ENCODE results near the gene TSBP1.

The TSBP1 gene

GRCh38 chr6:32337186-32337805, 34.4 kb downstream of the TSBP1 start:
- no peak overlapping the region for H3K4me3 ChIP-seq (ENCODE audit: low read length)
- DNase-seq: no peak
- no peaks in the 10 kb centered on the region for H3K79me2 ChIP-seq (ENCODE audit: low read length)
- H3K27ac ChIP-seq (ENCODE audit: low read length): no peak overlapping the region
- no peaks in the 10 kb centered on the region for H3K9me3 ChIP-seq (replicated peaks; ENCODE audit: insufficient read depth, low read length)
- no peaks in the 10 kb centered on the region for H3K4me1 ChIP-seq (ENCODE audit: low read length)
- no peaks in the 10 kb centered on the region for H3F3A ChIP-seq (ENCODE audit: insufficient read depth, low read length)
- H3K36me3 ChIP-seq (replicated peaks; ENCODE audit: insufficient read depth, low read length): no peaks in the 10 kb centered on the region
- no peak overlapping the region for H2AFZ ChIP-seq (ENCODE audit: low read length)
- no peaks in the 10 kb centered on the region for H3K9me2 ChIP-seq (replicated peaks; ENCODE audit: insufficient read depth, low read length)
- no peaks in the 10 kb centered on the region for H3K27me3 ChIP-seq (replicated peaks; ENCODE audit: insufficient read depth, low read length)
- H4K20me1 ChIP-seq (ENCODE audit: insufficient read depth, low read length): no peaks in the 10 kb centered on the region
- no peak overlapping the region for H3K9ac ChIP-seq (ENCODE audit: low read length)
- H3K4me2 ChIP-seq (ENCODE audit: low read depth, low read length): no peak overlapping the region
- no peak for TF ChIP-seq EZH2 (optimal IDR thresholded peaks at IDR 0.05; ENCODE audit: low read depth, low read length)

- Histone ChIP-seq H3K9me2 (replicated peaks; ENCODE audit: insufficient read depth, low read length) (no peaks in the 10 kb centered on the region), H4K20me1 (ENCODE audit: insufficient read depth, low read length) (no peaks in the 10 kb centered on the region), H3K4me1 (ENCODE audit: low read length) (no peaks in the 10 kb centered on the region), H3K9me3 (replicated peaks; ENCODE audit: insufficient read depth, low read length) (no peaks in the 10 kb centered on the region), H3K36me3 (replicated peaks; ENCODE audit: insufficient read depth, low read length) (no peaks in the 10 kb centered on the region), H3F3A (ENCODE audit: insufficient read depth, low read length) (no peaks in the 10 kb centered on the region), H3K4me3 (ENCODE audit: low read length) (no peak overlapping the region), H3K79me2 (ENCODE audit: low read length) (no peaks in the 10 kb centered on the region), H2AFZ (ENCODE audit: low read length) (no peak overlapping the region), H3K9ac (ENCODE audit: low read length) (no peak overlapping the region), H3K4me2 (ENCODE audit: low read depth, low read length) (no peak overlapping the region), H3K27me3 (replicated peaks; ENCODE audit: insufficient read depth, low read length) (no peaks in the 10 kb centered on the region), H3K27ac (ENCODE audit: low read length) (no peak overlapping the region)
- no peak for DNase-seq
- no peak for TF ChIP-seq EZH2phosphoT487 (IDR thresholded peaks at IDR 0.05; ENCODE audit: low read length)
- no peak for TF ChIP-seq CTCF (IDR thresholded peaks at IDR 0.05; ENCODE audit: low read length)
- TF ChIP-seq EZH2 (optimal IDR thresholded peaks at IDR 0.05; ENCODE audit: low read depth, low read length): no peak
These were observed 39.3 kb downstream of the TSBP1 start for GRCh38 chr6:32332433-32332832.

GRCh38 chr6:32329141-32329540, 42.6 kb downstream of the TSBP1 start:
- Histone ChIP-seq H3K9me3 (replicated peaks; ENCODE audit: insufficient read depth, low read length) (no peaks in the 10 kb centered on the region), H3K9ac (ENCODE audit: low read length) (no peak overlapping the region), H3K9me2 (replicated peaks; ENCODE audit: insufficient read depth, low read length) (no peaks in the 10 kb centered on the region), H3K79me2 (ENCODE audit: low read length) (no peaks in the 10 kb centered on the region), H2AFZ (ENCODE audit: low read length) (no peak overlapping the region), H3K27me3 (replicated peaks; ENCODE audit: insufficient read depth, low read length) (no peaks in the 10 kb centered on the region), H3F3A (ENCODE audit: insufficient read depth, low read length) (no peaks in the 10 kb centered on the region), H3K4me3 (ENCODE audit: low read length) (no peak overlapping the region), H4K20me1 (ENCODE audit: insufficient read depth, low read length) (no peaks in the 10 kb centered on the region), H3K27ac (ENCODE audit: low read length) (no peak overlapping the region), H3K36me3 (replicated peaks; ENCODE audit: insufficient read depth, low read length) (no peaks in the 10 kb centered on the region), H3K4me2 (ENCODE audit: low read depth, low read length) (no peak overlapping the region), H3K4me1 (ENCODE audit: low read length) (no peaks in the 10 kb centered on the region)
- no peak for DNase-seq
- no peak for TF ChIP-seq EZH2phosphoT487 (IDR thresholded peaks at IDR 0.05; ENCODE audit: low read length)
- TF ChIP-seq CTCF (IDR thresholded peaks at IDR 0.05; ENCODE audit: low read length): no peak
- TF ChIP-seq EZH2 (optimal IDR thresholded peaks at IDR 0.05; ENCODE audit: low read depth, low read length): no peak

GRCh38 chr6:32327103-32327502, 44.6 kb downstream of the TSBP1 start:
- Histone ChIP-seq H3K9ac (ENCODE audit: low read length) (no peak overlapping the region), H3F3A (ENCODE audit: insufficient read depth, low read length) (no peaks in the 10 kb centered on the region), H3K9me2 (replicated peaks; ENCODE audit: insufficient read depth, low read length) (no peaks in the 10 kb centered on the region), H2AFZ (ENCODE audit: low read length) (no peak overlapping the region), H3K4me1 (ENCODE audit: low read length) (no peaks in the 10 kb centered on the region), H4K20me1 (ENCODE audit: insufficient read depth, low read length) (no peaks in the 10 kb centered on the region), H3K4me3 (ENCODE audit: low read length) (no peak overlapping the region), H3K79me2 (ENCODE audit: low read length) (no peaks in the 10 kb centered on the region), H3K36me3 (replicated peaks; ENCODE audit: insufficient read depth, low read length) (no peaks in the 10 kb centered on the region), H3K27me3 (replicated peaks; ENCODE audit: insufficient read depth, low read length) (no peaks in the 10 kb centered on the region), H3K9me3 (replicated peaks; ENCODE audit: insufficient read depth, low read length) (no peaks in the 10 kb centered on the region), H3K4me2 (ENCODE audit: low read depth, low read length) (no peak overlapping the region), H3K27ac (ENCODE audit: low read length) (no peak overlapping the region)
- DNase-seq: no peak
- TF ChIP-seq EZH2phosphoT487 (IDR thresholded peaks at IDR 0.05; ENCODE audit: low read length) (no peak), CTCF (IDR thresholded peaks at IDR 0.05; ENCODE audit: low read length) (no peak), EZH2 (optimal IDR thresholded peaks at IDR 0.05; ENCODE audit: low read depth, low read length) (no peak)
